ENCODE measurements around the gene AARS2.

Gene AARS2

DNA sequence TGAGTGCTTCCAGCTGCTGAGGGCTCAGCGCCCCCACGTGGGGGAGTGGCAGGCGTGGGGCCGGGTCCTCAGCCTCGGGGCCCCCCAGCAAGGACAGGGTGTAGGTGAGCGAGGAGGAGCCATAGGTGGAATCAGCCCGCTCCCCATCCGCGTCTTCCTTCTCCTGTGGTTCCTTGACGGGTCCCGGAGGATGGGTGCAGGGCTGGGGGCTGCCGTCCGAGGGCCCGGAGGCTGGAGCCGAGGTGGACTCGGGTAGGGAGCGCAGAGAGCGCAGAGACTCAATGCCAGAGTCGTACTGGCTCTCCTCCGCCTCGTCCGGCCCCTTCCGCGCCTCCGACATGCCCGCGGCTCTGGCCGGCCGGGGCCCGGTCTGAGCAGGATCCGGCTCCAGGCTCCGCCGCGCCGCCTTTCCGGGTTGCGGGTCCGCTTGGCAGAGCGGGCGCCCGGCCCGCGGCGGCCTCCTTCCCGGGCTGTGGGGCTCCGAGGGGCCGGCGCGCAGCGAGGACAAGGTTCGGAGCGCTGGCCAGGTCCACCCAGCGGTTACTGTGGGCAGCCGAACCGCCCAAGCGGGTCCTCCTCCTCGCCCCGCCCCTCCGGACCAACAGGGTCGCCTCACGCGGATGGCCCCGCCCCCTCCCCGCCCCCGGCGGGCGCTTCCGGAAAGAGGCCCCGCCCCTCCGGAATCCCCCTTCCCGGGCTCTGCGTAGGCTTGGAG lies 48.0 kb downstream of the AARS2 start, which contains the start of gene NFKBIE:
TSS of gene NFKBIE (minus strand) at position 545 of the 715 bp plus-strand sequence. CDS start at position 340, 205 bp downstream.
- peaks cover 57 to 76% (median 66%) of the 10 kb centered on the region in 10 experiments for H3K4me1 ChIP-seq
- H3K9ac ChIP-seq, result peak within 1 kb of the TSS; percentile 82 to 95 (median 91)
- H3K27me3 ChIP-seq, result peaks cover 21 to 25% (median 22%) of the 10 kb centered on the region in 11 experiments
- TF ChIP-seq Cebpa-rat (IDR thresholded peaks at IDR 0.05), result no peak
- H4K20me1 ChIP-seq, result peaks cover 14 to 65% (median 52%) of the 10 kb centered on the region in 11 experiments; a peak in 21 of 22 replicates
- H3K4me2 ChIP-seq, result peak within 1 kb of the TSS; percentile 95 to 100 (median 99)
- H3K27ac ChIP-seq, result peak within 1 kb of the TSS; percentile 76 to 94 (median 91)
- no peaks in the 10 kb centered on the region for H3K9me3 ChIP-seq (replicated peaks in 1 of 11)
- H3K36me3 ChIP-seq, result peaks cover 17 to 32% (median 25%) of the 10 kb centered on the region in 11 experiments
- peak within 1 kb of the TSS; percentile 72 to 98 (median 94) for H3K4me3 ChIP-seq

DNA sequence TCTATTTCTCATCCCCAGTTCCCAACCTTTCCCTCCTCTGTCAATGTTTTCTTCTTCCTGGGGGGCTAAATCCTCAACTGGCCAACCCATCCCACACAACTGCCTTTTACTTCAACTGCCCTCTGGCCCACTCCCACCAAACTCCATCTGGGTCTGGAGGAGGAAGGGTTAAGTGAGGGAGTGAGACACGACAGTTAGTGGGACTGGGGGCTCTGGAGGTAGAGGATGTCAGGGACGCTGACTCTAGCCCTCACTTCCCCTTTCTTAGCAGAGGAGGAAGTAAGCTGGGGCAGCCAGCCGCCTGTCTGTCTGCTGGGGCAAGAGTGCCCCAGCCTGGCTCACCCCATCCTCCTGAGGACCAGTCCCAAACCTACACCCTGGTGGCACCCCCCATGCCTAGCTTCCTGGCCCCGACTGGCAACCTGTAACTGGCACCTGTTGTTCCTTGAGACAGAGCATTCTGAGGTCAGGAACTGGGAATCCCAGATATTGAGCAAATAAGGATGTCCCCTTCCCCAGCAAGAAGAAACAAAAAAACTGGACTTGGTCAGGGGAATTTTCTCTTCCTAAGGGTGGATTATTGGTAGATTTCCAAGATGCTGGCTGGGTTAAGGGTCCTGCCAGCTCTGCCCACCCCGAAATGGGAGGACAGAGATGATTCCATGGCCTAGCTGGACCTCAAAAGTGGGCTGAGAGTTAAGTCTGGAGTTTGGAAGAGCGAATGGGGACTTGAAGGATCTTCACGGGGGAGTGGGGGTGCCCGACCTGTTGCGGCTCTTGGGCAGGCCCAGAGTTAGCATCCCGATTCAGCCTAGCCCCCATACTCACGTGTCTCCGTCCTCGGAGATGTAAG lies 48.8 kb downstream of the AARS2 start:
- Histone ChIP-seq H3K27ac (peak overlapping the region; percentile 76 to 94 (median 91)), H3K27me3 (peaks cover 13 to 17% (median 15%) of the 10 kb centered on the region in 11 experiments), H3K9me3 (replicated peaks in 1 of 11) (no peaks in the 10 kb centered on the region), H3K9ac (peak overlapping the region; percentile 82 to 95 (median 91)), H3K4me1 (peaks cover 58 to 73% (median 66%) of the 10 kb centered on the region in 10 experiments), H3K36me3 (peaks cover 24 to 40% (median 33%) of the 10 kb centered on the region in 11 experiments), H3K4me3 (peak overlapping the region; percentile 72 to 98 (median 94)), H3K4me2 (peak overlapping the region; percentile 95 to 100 (median 99)), H4K20me1 (peaks cover 19 to 64% (median 52%) of the 10 kb centered on the region in 11 experiments; a peak in 21 of 22 replicates)
- no peak for TF ChIP-seq Cebpa-rat (IDR thresholded peaks at IDR 0.05)

DNA sequence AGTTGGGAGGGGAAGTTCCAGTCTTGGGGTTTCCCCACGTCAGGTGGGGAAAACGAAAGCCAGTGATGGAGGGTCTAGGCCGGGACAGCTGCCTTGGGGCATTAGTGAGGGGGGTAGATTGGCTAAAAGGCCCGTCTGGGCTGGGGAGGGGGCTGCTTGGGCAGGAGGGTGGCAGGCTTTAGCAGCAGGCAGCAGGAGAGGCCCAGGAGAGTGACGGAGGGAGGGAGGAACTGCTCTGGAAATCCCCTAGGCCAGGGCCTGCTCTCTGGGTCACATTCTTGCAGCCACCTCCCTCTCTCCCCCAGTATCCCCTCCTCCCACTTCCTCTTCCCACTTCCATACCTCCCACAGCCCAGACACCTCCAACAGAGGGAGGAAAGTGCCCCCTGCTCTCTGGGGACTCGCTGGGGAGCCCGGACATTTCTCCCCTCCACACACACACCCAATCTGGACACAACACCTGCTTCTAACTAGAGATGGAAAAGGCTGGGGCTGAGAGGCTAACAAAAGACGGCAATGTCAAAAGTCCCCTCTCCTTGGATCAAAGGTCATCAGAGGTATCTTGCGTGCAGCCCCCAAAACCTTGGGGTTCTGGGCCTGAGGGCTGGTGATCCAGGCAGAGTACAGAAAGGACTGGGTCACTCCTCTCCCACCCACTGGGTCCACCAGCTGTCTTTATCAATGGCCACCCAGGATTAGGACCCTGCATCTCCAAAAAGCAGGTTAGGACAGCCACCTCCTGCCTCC lies 49.6 kb downstream of the AARS2 start:
- Histone ChIP-seq H3K4me2 (peak overlapping the region; percentile 95 to 100 (median 99)), H4K20me1 (peaks cover 19 to 62% (median 56%) of the 10 kb centered on the region in 11 experiments; a peak in 21 of 22 replicates), H3K36me3 (peaks cover 31 to 49% (median 41%) of the 10 kb centered on the region in 11 experiments), H3K9ac (peak overlapping the region; percentile 82 to 95 (median 91)), H3K4me3 (peak overlapping the region; percentile 72 to 98 (median 94)), H3K27ac (peak overlapping the region; percentile 76 to 94 (median 91)), H3K9me3 (replicated peaks in 1 of 11) (no peaks in the 10 kb centered on the region), H3K4me1 (peaks cover 57 to 73% (median 67%) of the 10 kb centered on the region in 10 experiments), H3K27me3 (peaks cover 5 to 8% (median 6%) of the 10 kb centered on the region in 11 experiments)
- no peak for TF ChIP-seq Cebpa-rat (IDR thresholded peaks at IDR 0.05)

DNA sequence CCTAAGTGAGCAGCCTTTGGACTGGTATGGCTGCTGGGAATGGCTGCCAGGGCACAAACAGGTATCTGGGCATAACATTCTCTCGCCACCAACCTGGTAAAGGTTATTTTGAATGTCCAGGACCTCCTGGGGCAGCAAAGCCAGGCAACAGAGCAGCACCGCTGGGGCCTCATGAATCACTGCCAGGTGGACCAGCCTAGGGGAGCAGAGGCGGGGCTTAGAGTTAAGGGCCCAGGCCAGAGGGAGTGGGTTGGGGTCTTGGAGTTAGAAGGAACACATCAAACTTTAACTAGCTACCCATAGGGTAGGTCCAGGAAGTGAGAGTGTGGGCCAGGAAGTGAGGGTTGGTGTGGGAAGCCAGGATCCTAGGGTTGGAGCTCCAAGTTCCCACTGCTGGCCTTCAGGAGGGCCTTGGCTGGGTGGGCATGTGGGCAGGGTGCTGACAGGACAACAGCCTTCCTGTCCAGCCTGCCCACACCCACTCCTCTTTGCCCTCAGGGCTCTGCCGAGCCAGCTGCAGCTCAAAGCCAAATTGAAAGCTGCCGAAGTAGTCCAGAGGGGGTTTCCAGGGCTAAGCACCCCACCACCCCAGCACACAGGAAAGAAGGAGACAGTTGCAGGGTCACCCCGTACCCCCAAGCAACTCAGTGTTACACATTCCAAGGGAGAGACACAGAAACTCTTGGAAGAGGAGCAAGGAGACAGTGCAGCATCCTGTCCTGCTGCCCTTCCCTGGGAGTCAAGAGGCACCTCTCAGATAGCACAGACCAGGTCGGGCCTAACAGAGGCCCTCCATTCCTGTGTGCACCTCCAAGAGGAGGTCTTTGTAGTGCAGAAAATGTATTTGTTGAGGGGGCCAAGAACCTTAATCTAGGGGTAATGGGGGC lies 50.4 kb downstream of the AARS2 start:
- peak overlapping the region; percentile 76 to 94 (median 91) for H3K27ac ChIP-seq
- H3K27me3 ChIP-seq, result 0 out of 22 replicates have a peak, but pooled peaks cover 0 to under 1% (median 0%) of the 10 kb centered on the region in 11 experiments
- H3K36me3 ChIP-seq, result peaks cover 37 to 54% (median 46%) of the 10 kb centered on the region in 11 experiments
- H3K4me1 ChIP-seq, result peaks cover 58 to 76% (median 68%) of the 10 kb centered on the region in 10 experiments
- no peak for TF ChIP-seq Cebpa-rat (IDR thresholded peaks at IDR 0.05)
- H3K9me3 ChIP-seq (replicated peaks in 1 of 11), result no peaks in the 10 kb centered on the region
- H3K4me3 ChIP-seq, result peak overlapping the region; percentile 72 to 98 (median 94)
- H4K20me1 ChIP-seq, result peaks cover 19 to 66% (median 61%) of the 10 kb centered on the region in 11 experiments; a peak in 20 of 22 replicates
- peak overlapping the region; percentile 82 to 95 (median 91) for H3K9ac ChIP-seq
- peak overlapping the region; percentile 95 to 100 (median 99) for H3K4me2 ChIP-seq

DNA sequence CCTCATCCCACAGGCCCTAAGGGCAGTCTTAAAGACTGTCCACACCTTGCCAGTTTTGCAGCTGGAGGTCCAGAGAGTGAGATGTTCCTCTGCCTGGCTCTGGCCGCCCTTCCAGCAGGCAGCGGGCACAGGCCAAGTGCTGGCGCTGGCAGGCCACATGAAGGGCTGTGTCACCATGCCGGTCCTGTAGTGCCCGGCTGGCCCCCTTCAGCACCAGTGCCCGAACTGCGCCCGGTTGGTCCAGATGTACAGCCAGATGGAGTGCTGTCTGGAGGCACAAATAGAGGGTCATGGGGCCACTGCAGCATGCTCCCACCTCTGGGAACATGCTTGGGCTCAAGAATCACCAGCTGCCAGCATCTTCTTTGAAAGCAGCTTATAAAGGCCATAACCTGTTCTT lies 51.6 kb downstream of the AARS2 start:
- H3K4me1 ChIP-seq, result peaks cover 62 to 73% (median 69%) of the 10 kb centered on the region in 10 experiments
- peak overlapping the region; percentile 16 to 95 (median 91); a peak in 11 of 22 replicates for H3K9ac ChIP-seq
- H3K4me2 ChIP-seq, result peak overlapping the region; percentile 95 to 100 (median 99); a peak in 20 of 22 replicates
- peak overlapping the region in 5 of 10 experiments; percentile 72 to 96 (median 94); a peak in 9 of 20 replicates for H3K4me3 ChIP-seq
- H3K27me3 ChIP-seq, result no peaks in the 10 kb centered on the region
- H3K36me3 ChIP-seq, result peaks cover 37 to 54% (median 46%) of the 10 kb centered on the region in 11 experiments
- H3K9me3 ChIP-seq (replicated peaks in 1 of 11), result no peaks in the 10 kb centered on the region
- no peak for TF ChIP-seq Cebpa-rat (IDR thresholded peaks at IDR 0.05)
- peak overlapping the region in 5 of 11 experiments; percentile 11 to 94 (median 90); a peak in 3 of 22 replicates for H3K27ac ChIP-seq
- H4K20me1 ChIP-seq, result peaks cover 19 to 70% (median 62%) of the 10 kb centered on the region in 11 experiments; a peak in 21 of 22 replicates

DNA sequence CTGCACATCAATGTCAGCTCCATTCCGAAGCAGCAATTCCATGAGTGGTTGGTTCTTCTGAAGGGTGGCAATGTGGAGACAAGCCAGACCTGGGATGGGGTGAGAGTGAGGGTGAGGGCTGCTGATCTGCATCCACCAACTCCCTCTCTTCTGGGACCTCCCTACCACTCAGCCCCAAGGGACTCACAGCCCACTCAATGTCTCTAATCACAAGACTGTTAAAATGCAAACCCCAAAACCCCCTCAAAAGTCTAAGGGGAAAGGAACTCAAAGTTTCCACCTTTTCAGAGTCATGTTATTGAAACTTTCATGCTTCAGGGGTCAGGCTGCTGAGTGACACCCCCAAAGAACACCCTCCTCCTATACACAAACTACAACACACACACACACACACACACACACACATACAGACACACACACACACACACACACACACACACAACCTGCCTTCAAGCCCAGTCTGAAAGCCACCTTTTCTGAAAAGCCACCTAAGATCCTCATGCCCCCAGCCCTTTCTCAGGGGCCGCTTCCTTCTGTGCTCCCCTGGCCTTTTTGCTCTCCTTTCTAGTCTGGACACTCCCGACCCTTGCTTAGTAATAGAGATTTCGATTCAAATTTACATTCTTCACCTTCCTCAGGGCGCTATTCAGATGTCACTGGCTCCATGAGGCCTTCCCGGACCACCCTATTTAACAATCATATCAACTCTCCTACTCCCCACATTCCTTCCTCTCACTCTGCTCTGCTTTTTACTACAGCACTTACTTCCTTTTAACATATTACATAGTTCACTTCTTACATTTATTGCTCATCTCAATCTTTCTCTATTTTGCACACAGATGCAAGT lies 52.5 kb downstream of the AARS2 start:
- peak overlapping the region in 9 of 11 experiments; percentile 10 to 91 (median 28); a peak in 10 of 22 replicates for H3K9ac ChIP-seq
- no peak for TF ChIP-seq Cebpa-rat (IDR thresholded peaks at IDR 0.05)
- peaks cover 66 to 74% (median 71%) of the 10 kb centered on the region in 10 experiments for H3K4me1 ChIP-seq
- peaks cover 26 to 80% (median 71%) of the 10 kb centered on the region in 11 experiments; a peak in 21 of 22 replicates for H4K20me1 ChIP-seq
- H3K36me3 ChIP-seq, result peaks cover 37 to 54% (median 46%) of the 10 kb centered on the region in 11 experiments
- H3K27ac ChIP-seq, result 0 out of 22 replicates have a peak overlapping the region, but pooled peaks of 1 of the 11 experiments have one; percentile 9
- H3K4me3 ChIP-seq, result peak overlapping the region in 1 of 10 experiments; percentile 96; a peak in 1 of 20 replicates
- H3K4me2 ChIP-seq, result peak overlapping the region; percentile 8 to 100 (median 99); a peak in 15 of 22 replicates
- H3K9me3 ChIP-seq (replicated peaks in 1 of 11), result no peaks in the 10 kb centered on the region
- no peaks in the 10 kb centered on the region for H3K27me3 ChIP-seq
